Erythroblast (primary cell): ENCODE measurements around the gene TMEM213.

Experiments
- GATA1 ChIP-seq: IDR thresholded peaks from 2 replicates; pipeline ENCODE4 v1.6.1; 2011; ENCODE audit warnings: low read depth, mild to moderate bottlenecking, control low read depth, low read length, moderate library complexity
- POLR2A ChIP-seq: IDR thresholded peaks from 2 replicates; pipeline ENCODE4 v1.6.1; 2011; ENCODE audit warnings: mild to moderate bottlenecking, low read length

- TF ChIP-seq POLR2A = no peak
- TF ChIP-seq GATA1 = no peak
These were observed 81.1 kb downstream of the TMEM213 start for GRCh38 chr7:138878856-138879255.
